ENCODE data around the gene FBXO15.

FBXO15 gene, protein sequence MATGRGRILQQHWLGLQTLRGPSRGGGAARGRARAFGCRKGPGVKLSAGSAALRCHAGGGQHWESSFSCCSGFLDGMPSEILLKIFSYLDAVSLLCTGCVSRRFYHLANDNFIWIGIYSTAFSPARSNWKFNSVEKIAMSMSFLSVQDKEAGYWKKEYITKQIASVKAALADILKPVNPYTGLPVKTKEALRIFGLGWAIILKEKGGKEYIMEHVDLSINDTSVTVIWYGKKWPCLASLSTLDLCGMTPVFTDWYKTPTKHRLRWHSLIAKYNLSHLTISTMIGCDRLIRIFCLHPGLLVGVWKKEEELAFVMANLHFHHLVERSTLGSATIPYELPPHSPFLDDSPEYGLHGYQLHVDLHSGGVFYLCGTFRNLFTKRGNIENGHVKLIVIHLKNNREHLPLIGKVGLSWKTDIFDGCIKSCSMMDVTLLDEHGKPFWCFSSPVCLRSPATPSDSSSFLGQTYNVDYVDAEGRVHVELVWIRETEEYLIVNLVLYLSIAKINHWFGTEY

DNA sequence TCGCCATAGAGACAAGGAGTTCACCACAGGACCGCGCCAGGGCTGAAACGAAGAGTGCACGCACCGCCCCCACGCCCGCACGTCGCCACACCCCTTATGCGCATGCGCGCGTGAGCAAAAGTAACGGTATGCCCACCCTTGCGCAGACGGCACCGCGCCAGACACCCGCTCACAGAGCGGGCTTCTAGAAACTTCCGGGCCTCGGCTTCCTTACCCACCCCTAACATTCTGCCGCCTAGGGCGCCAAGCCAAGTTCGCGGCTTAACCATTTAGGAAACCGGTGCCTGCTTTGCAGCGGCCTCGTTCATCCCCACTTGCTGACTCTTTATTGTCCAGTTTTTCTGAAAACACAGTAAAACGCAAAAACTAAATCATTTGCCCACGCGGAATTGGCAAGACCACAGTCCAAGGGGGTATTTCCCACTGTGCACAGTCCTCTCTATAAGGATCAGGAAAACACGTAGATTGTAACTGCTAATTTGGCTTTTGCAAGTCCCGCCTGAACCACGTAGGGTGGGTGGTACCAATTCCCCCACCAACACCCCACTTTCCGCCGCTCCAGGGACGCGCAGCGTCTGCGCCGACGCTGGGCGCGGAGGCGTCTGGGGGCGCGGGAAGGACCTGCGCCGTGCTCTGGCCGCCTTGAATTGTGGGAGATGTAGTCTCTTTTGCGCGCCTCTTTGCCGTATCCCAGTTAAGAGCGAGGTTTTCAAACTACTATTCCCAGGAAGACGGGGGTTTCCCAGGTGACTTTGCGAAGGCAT lies at the start of gene FBXO15, which contains the start of gene TIMM21:
FBXO15 (minus strand) TSS at position 56 of the 764 bp plus-strand sequence; CDS start at position 7, 49 bp downstream.
TIMM21 (plus strand) TSS at position 745 of the 764 bp plus-strand sequence. CDS start 286 bp downstream, outside the sequence.
- DNase-seq = peak; percentile 97

DNA sequence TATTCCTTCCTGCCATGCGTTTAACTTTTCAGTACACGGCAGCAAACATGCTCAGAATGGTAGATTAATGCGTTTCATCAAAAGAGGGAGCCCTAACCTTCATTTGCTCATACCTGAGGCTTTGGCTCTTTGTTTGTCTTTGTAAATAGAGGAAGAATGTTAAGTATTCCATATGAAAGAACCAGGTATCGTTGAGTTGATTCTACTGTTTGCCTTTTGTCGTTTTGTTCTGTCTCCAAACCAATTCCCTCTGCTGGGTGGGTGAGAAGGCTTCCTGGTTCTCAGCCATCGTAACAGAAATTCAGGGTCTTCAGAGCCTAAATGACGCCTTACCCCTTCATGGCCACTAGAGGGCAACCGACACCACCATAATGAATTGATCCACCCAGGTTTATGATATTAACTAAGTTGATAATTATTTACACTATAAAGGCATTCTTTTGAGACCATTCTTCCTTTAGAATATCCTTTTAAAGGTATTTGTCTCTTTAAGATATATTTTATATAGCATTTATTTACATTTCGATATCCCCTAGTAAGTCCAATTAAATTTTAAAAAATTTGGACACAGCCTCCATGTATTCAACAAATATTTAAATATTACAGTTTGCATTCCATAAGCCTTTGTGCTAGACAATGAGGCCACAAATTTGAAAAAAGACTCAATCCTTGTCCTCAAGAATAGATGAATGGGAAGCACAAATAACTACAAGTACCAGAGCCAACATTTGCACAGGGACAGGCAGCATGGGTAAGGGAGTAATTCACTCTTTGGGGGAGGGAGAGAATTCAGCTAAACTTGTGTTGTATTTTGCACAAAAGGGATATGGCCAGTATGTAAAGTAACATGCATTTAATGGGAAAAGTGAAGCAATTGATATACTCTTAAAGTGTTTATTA lies 48.8 kb upstream of the FBXO15 start:
- peak; percentile 48 for DNase-seq

DNA sequence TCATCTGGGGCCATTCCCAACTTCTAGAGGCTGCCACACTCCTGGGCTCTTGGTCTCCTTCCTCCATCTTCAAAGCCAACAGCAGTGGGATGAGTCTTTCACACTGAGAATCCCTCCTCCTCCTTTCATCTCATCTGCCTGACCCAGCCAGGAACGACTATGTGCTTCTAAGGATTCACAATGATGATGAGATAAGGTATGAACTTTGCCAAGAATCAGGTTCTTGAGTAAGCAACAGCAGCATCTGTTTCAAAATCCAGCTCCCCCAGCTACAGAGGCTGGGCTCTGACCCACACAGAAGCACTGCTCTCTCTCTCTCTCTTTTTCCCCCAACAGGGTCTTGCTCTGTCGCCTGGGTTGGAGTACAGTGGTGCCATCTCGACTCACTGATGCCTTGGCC lies 47.1 kb upstream of the FBXO15 start:
- no peak for DNase-seq

DNA sequence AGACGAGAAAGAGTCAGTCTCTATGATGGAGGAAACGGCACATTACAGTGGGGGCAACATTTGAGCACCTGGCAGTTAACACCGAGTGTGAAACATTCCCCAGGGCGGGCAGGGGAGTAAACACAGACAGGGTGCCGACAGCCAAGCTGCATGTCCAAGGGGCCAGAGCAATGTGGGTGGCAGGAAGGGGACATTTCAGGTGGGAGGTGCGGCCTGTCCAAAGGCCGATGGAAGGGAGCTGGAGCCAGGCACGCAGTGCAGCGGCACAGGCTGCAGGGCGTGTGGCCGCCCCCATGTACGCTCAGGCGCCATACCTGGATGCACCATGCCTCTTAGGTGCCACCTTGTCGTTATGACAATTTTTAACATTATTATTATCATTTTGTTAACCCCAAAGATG lies 43.9 kb upstream of the FBXO15 start:
- DNase-seq = no peak

DNA sequence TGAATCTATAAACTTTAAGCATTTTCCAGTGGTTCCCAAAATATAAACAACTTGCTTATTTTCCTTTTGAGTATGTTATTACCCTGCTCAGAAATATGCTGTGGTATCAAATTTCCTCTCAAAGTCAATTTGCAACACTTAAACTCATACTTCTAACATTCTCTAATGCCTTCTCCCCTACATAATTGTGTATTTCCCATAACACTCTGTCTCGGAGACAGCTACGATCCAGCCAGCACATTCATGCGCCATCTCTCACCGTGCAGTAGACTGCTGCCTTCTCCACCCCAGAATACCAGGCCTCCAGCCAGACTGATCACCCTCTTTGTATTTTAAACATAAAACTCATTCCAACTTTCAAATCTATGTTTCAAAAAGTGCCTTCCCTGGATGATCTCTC lies 42.5 kb upstream of the FBXO15 start:
- DNase-seq = no peak

DNA sequence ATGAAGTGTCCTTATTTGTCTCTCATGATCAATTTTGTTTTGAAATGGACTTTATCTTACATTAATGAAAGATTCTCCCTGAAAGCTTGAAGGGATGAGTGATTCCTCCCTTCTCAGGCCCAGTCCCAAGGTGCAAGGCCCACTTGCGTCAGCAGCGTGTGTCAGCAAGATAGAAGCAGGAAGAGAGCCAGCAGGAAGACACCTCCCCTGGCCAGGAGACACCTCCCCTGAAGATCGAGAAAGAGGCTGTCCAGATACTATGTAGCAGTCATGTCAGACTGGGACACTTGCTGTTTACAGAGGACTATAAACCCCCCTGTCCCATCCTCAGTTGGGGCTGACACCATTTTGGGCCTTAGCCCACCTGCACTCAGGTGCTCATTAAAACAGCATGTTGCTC lies 39.0 kb upstream of the FBXO15 start:
- no peak for DNase-seq

DNA sequence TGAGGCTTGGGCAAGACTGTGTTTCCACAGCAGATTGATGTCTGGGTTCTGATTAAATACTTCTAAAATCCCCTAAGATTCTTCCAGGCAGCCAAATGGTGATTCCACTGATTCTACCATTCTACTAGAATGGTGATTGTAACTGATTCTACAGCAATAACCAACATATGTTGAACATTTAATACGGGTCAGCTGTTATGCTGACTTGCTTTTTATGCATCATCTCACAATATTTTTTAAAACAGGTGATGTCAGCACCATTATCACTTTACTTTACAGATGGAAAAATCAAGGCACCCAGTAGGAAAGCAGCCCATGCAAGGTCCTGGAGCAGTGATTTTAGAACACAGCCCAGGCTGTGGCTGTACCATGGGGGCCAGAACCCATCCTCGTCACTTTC lies 38.2 kb upstream of the FBXO15 start:
- no peak for DNase-seq

DNA sequence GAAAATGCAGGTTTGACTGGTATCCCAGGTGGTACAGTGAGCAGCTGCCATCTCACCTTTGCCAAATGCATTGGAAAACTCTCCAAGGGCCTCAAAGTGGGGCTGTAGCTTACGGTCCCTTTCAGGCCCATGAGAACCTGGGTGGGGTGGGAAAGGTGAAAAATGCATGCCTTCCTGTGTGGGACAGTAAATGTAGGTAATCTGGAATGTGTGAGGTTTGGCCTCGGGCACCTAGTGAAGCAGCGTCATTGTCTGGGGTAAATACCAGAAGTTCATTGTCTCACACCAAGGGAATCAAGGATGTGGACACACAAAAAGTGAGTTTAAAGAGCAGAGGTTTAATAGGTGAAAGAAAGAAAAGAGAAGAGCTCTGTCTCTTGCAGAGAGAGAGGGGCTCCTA lies 37.2 kb upstream of the FBXO15 start:
- no peak for DNase-seq

DNA sequence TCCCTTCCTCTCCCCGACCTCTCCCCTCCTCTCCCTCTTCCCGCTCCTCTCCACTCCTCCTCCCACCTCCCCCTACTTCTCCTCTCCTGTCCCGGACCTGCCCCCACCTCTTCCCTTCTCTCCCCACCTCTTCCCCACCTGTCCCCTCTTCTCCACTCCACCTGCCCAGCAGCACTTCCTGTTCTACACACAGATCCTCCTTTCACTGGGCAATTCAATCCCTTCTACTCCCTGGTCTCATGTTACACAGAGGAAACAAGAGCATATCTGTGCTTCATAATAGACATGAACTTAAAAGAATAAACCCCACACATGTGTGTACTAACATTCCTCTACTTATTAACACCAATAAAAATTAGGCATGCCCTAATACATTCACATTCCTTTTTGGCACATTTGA lies 35.5 kb upstream of the FBXO15 start:
- DNase-seq = no peak

DNA sequence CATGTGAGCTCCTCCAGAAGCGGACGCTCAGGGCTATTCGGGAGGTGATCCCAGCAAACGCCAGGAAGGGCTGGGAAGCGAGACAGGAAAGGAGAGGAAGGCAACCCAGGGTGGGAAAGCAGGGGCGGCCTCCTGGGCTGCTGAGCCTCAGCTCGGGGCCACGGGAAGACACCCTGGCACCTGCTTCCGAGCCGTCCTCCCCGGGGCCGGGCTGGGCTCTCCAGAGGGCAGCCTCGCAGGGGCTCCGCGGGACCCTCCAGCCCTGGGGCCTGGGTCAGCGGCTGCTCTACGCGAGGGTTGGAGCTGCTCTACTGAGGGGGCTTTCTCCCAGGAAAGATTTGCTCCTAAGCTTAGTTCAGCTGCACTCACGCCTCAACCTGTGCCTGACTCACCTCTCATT lies 34.7 kb upstream of the FBXO15 start:
- DNase-seq = no peak

DNA sequence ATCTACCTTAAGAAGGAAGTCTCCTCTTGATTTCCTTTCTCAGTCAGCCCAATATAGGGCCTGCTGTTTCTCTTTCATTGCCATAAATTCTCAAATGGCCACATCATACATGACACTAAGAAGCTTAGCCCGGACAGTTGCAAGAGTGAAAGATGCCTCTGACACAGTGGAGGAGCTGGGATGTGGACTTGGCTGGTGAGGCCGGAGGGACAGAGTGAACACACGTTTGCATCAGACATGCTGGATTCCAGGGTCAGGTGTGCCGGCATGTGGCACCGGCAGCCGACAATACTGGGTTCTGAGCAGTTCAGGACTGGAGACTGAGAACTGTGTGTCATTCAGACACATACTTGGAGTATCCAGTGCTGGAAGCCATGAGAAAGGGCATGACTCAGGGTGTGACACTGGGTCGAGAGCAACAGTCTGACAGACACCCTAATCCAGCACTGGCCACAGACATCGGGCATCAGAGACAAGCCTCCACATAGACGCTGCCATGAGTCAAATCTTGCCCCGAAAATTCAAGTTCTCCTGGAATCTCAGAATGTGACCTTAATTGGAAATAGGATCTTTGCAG lies 32.1 kb upstream of the FBXO15 start:
- no peak for DNase-seq

DNA sequence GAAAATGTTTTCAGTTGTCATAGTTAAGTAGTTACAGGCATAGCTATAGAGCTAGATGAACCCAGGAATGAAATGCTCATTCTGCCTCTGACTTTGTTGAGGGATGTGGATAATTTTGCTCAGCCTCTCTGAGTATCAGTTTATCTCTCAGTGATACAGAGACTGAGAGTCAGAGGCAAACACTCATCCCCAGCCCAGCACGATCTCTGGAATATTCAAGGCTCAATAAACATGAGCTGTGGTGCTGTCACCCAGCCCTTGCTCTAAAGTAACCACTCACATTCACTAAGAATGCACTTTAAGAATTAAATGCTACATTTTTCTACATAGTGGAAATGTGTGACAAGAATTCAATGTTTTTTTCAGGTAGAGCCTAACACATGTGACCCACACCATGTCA lies 31.2 kb upstream of the FBXO15 start:
- no peak for DNase-seq

DNA sequence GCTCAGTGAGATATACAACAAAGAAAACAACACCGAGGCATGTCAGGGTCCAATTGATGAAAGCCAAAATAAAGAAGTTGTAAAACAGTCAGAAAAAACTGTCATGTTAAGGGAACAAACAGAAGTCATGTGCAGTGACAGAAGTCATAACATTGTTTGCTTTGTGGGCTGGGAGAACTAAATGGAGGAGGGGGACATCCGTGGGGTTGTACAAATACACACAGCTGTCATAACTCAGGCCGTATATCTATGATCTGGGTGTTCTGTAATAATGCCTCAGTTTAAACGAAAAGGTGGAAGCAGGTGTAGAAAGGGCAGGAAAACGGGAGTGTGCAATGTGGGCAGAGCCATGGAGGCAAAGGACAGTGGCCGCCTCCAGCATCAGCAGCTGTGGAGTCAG lies 28.0 kb upstream of the FBXO15 start:
- DNase-seq = no peak

DNA sequence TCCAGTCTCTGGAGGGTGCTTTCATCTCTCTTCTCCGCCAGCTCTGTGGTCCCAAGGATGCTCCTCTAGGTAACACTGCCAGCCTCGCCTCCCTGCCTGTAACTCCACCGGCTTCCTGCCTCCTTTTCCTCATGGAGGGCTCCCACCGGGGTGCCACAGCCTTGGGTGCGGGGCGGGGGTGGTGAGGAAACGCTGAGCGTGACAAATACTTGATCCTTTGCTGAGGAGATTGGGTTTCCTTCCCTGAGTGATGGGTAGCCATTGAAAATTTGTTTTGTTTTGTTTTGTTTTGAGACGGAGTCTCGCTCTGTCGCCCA lies 25.8 kb upstream of the FBXO15 start:
- DNase-seq = no peak

DNA sequence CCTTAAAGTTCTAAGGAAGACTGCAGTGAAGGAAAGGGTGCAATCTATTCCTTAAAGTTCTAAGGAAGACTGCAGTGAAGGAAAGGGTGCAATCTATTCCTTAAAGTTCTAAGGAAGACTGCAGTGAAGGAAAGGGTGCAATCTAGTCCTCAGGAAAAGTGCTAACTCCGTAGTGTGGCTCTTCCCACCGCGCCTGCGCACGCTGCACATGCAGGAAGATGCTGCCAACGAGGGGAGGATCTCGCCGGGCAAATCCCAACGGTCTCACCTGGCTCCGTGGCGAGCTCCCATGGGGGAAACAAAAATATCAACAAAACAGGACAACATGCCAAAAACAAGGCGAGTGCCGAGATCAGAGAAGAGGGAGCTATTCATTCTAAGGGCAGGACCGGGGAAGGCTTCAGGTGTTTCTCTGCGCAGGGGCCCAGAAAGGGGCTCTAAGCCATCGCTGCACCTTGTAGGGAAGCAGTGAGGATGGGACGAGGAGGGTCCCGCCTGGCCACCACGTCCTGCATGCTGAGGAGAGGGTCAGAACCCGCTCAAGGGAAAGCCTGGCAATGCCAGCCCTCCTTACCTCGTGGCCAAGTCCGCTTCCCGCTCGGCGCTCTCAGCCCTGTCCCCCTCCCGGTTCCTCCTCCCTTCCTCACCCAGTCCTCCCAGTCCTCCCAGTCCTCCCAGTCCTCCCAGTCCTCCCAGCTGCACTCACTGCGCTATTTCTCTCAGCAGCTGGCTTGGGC lies 25.2 kb upstream of the FBXO15 start:
- no peak for DNase-seq

DNA sequence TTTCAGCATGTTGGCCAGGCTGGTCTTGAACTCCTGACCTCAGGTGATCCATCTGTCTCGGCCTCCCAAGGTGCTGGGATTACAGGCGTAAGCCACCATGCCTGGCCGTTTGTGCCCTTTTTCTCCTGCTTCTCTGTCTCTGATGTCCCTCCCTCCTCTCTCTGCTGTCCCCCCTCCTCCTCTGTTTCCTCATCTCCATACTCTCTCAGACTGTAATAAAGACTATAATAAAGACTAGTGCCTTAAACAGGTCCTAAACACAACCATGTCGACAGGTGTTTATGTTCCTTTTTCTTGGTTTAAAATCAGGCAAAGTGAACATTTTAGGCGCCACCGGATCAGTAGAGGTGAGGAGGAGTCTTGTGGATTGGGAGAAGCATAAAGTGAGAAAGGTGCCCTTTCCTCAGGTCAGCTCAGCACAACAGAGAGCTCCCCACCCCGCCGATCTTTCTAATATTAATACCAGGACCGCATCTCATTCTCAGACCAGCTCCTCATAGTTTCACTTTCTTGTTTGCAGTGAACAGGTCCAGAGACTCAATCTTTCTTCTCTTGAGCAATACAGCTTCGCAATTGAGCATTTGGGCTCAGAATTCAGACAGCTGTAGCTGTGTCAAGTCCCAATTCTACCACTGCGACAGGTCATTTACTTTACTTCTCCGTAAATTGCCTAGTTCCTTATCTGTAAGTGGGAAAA lies 24.4 kb upstream of the FBXO15 start:
- DNase-seq = no peak

DNA sequence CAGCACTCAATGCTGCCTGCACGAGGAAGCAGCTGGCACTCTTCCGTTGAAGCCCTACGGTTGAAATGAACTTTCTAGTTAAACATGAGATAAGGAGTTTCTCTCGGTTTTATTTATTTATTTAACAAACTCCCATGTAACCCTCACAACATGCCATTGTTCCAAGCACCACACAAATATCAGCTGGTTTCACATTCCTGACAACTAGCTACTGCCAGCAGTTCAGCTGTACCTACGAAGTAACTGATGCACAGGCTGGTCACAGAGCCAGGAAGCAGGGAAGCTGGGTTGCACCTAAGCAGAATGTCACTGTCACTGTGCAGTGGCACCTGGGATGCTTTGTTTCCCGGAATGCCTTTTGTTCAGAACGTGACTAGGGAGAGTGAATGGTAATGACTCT lies 18.8 kb upstream of the FBXO15 start:
- no peak for DNase-seq

DNA sequence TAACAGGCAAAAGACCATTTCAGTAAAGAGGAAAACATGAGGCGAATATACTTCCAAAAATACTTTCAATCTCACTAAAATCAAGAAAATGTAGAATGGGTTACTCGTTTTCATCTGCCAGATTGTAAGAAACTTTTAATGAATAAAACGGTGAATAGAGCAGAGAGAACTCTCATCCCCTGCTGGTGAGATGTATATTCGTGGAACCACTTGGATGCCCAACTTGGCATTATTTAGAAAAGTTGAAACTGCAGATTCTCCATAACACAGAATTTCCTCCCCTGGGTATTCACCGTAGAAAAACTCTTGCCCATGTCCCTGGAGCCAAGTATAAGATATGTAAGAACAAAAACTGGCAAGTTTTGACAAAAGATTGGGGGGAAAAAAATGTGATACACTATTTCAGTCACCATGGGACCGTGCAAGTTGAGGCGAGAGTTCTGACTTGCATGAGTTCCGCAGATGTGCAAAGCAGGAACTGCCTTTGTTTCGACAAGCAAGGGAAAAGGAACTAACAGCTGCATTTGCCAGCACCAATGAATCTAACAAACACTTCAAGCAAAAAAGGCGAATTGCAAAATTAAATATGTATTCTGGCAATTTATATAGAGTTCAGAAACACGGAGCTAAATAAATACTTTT lies 15.5 kb upstream of the FBXO15 start:
- DNase-seq = no peak

DNA sequence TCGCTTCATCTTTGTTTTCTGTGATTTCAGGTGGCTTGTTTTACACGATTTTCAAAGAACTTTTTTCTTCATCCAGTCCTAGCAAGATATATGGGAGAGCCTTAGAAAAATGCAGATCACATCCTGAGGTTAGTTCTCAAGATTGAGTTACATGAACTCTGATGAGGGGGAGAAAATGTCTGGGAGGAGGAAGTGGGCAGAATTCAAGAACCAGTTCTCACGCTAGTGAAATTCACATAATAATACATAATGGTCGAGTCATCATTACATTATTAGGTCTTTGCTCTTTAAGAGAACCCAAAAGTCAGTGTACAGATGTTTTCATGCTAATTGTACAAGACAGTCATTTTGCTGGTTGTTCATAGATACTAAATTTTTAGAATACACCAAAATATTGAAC lies 7.6 kb upstream of the FBXO15 start:
- DNase-seq = no peak

DNA sequence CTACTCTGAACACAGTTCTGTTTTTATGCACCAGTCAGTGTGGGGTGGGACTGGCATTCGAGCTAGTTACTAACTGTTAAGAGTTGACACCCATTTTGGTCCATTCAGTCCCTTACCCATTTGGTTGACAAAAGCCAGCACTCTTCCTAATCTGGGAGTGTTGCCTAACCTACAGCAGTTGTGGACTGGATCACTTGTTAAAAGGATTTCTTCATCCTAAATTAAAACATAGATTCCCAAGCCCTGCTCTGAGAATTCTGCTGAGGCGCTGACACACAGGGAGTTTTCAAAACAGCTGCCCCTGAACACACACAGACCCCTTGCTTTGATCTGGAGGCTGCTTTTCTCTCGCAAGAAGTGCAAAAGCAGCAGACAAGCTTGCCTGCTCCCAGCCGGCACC lies 7.1 kb upstream of the FBXO15 start:
- no peak for DNase-seq

DNA sequence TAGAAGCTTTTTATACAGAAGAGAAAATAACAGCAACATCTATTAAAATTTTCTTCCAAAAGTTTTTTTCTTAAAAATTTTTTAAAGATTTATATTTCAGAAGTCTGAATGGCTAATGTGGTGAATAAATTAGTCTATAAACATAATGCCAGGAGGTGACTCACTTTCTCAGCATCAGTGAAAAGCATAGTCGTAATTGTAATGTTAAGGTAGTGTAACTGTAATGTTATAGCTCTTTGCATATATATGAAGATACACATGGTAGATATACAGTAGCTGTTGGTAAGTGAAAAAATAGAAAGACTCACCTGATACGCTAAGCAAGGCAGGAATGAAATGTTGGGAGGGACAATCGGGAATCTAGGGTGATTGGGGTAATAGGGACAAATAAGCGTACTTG lies 6.2 kb upstream of the FBXO15 start:
- DNase-seq = no peak

Measured in stimulated activated CD8-positive, alpha-beta memory T cell treated with anti-CD3 and anti-CD28 coated beads, Interleukin-4, amount 100 ng/mL, for 48 hours (primary cell).